Vagina (tissue), 2 donors: Measurements from ENCODE around the gene FBXO4. TPM values are rescaled to one million over a fixed set of nuclear protein-coding genes. Genes with fewer than 3 reads are reported as not detected.

Experiments used
- DNase-seq, 2 donors: peaks; one replicate each; pipeline ENCODE4 v3.0.0-alpha.2; 2017; ENCODE audit errors: extremely low spot score in 2 of 2
- H3K27ac ChIP-seq: fragments of 200-600 bp; sonication (generic); one replicate; pipeline ENCODE4 v1.5.1; 2019
- H3K27me3 ChIP-seq: fragments of 200-600 bp; sonication (generic); one replicate; pipeline ENCODE4 v1.5.1; 2019
- H3K36me3 ChIP-seq, 2 donors: fragments of 200-600 bp; sonication (generic); one replicate each; pipeline ENCODE4 v1.5.1; 2017 to 2019
- H3K4me1 ChIP-seq: fragments of 200-600 bp; sonication (generic); one replicate; pipeline ENCODE4 v1.5.1; 2019
- H3K4me3 ChIP-seq, 2 donors: fragments of 200-600 bp; sonication (generic); 1 replicate in 1 of 2; 2 replicates in 1 of 2; pipeline ENCODE4 v1.5.1; 2016 to 2019
- H3K9me3 ChIP-seq: fragments of 200-600 bp; sonication (generic); one replicate; pipeline ENCODE4 v1.5.1; 2019
- CTCF ChIP-seq, 3 experiments: fragments of 450-650 bp in 2 of 3; fragments of 200-600 bp in 1 of 3; sonication (generic) in 1 of 3; IDR thresholded peaks; one replicate each; pipeline ENCODE4 v1.5.1; 2017 to 2019; ENCODE audit warnings: antibody characterized with exemption in 3 of 3, mild to moderate bottlenecking in 2 of 3, moderate library complexity in 2 of 3
- POLR2A ChIP-seq, 2 donors: fragments of 450-650 bp; IDR thresholded peaks; one replicate each; pipeline ENCODE4 v1.6.1; 2017; ENCODE audit warnings: antibody characterized with exemption in 2 of 2, mild to moderate bottlenecking in 2 of 2, moderate library complexity in 2 of 2
- POLR2AphosphoS5 ChIP-seq, 2 donors: sonication (generic); formaldehyde crosslinking; IDR thresholded peaks; one replicate each; pipeline ENCODE4 v1.9.0; 2017; ENCODE audit warnings: antibody characterized with exemption in 2 of 2, mild to moderate bottlenecking in 2 of 2, low read depth in 1 of 2; ENCODE audit not compliant: insufficient read depth in 1 of 2
- intact Hi-C: fragments of 100-400 bp; cut with DNase I; formaldehyde crosslinking; loops from one replicate; pipeline ENCODE4 v1.15.1; 2023
- total RNA-seq: library from RNA; depleted of rRNA; stranded (reverse); fragments of >200 nt; gene quantifications from one replicate; pipeline ENCODE4 v1.2.3, GENCODE V29; 2016

The FBXO4 gene
- 7.1 TPM for total RNA-seq

DNA sequence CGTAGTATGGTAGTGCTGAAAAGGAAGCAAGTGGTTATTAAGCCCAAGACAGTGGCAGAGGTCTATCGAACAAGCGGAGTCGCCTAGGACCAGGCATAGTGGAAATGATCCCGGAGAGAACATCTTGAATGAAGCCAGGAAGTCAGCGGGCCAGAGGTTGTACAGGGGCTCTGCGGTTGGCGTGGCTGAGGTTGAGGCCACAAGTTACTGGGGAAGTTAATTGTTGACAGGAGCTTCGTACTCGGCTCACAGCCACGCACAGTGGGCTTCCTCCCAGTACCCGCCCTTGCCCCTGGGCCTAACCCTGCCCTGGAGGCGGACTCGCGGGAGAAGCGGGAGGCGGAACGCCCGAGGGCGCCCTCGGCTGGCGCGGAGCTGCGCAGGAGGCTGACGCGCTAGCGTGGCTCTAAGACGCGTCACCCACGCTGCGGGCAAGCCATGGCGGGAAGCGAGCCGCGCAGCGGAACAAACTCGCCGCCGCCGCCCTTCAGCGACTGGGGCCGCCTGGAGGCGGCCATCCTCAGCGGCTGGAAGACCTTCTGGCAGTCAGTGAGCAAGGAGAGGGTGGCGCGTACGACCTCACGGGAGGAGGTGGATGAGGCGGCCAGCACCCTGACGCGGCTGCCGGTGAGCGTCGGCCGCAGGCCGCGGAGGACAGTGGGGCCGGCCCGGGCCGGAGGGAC is at the start of gene FBXO4:
TSS of gene FBXO4 (plus strand) at position 410 of the 683 bp plus-strand sequence. CDS start at position 439, 29 bp downstream.
- Histone ChIP-seq H3K27ac (peak within 1 kb of the TSS; percentile 97), H3K27me3 (no peaks in the 10 kb centered on the region), H3K36me3 (peaks cover 0 to 14% of the 10 kb centered on the region in 2 donors), H3K9me3 (no peaks in the 10 kb centered on the region), H3K4me3 (peak within 1 kb of the TSS; percentile 63 to 75), H3K4me1 (peaks cover 15% of the 10 kb centered on the region)
- TF ChIP-seq POLR2A (IDR thresholded peaks at IDR 0.05) (peak in 1 of 2 donors; percentile 32), CTCF (IDR thresholded peaks at IDR 0.05) (peak in 1 of 3 experiments; percentile 44), POLR2AphosphoS5 (IDR thresholded peaks at IDR 0.05; ENCODE audit: insufficient read depth in 1 of 2, low read depth in 1 of 2) (peak; percentile 27 to 79)
- DNase-seq = peak in 1 of 2 donors; percentile 92
- intact Hi-C loops = no loop called here

GRCh38 chr5:41876678-41877077 is 48.4 kb upstream of the FBXO4 start:
- Histone ChIP-seq H3K27ac (no peak overlapping the region), H3K4me3 (no peak overlapping the region), H3K9me3 (no peaks in the 10 kb centered on the region), H3K36me3 (no peaks in the 10 kb centered on the region), H3K27me3 (no peaks in the 10 kb centered on the region), H3K4me1 (peaks cover 5% of the 10 kb centered on the region)
- TF ChIP-seq POLR2A (IDR thresholded peaks at IDR 0.05) (no peak), POLR2AphosphoS5 (IDR thresholded peaks at IDR 0.05; ENCODE audit: insufficient read depth in 1 of 2, low read depth in 1 of 2) (no peak), CTCF (IDR thresholded peaks at IDR 0.05) (no peak)
- no peak for DNase-seq
- intact Hi-C loops = no loop called here

- no peaks in the 10 kb centered on the region for H3K27me3 ChIP-seq
- no peak overlapping the region for H3K4me3 ChIP-seq
- H3K36me3 ChIP-seq = no peaks in the 10 kb centered on the region
- TF ChIP-seq CTCF (IDR thresholded peaks at IDR 0.05) (no peak), POLR2A (IDR thresholded peaks at IDR 0.05) (no peak), POLR2AphosphoS5 (IDR thresholded peaks at IDR 0.05; ENCODE audit: insufficient read depth in 1 of 2, low read depth in 1 of 2) (no peak)
- H3K9me3 ChIP-seq = no peaks in the 10 kb centered on the region
- no peaks in the 10 kb centered on the region for H3K4me1 ChIP-seq
- DNase-seq = no peak
- intact Hi-C loops = no loop called here
- H3K27ac ChIP-seq = no peak overlapping the region
Observed at GRCh38 chr5:41877408-41877807, 47.7 kb upstream of the FBXO4 start.

- no peaks in the 10 kb centered on the region for H3K4me1 ChIP-seq
- H3K36me3 ChIP-seq = no peaks in the 10 kb centered on the region
- no peaks in the 10 kb centered on the region for H3K27me3 ChIP-seq
- DNase-seq = no peak
- TF ChIP-seq POLR2A (IDR thresholded peaks at IDR 0.05) = no peak
- no peak for TF ChIP-seq CTCF (IDR thresholded peaks at IDR 0.05)
- no peak for TF ChIP-seq POLR2AphosphoS5 (IDR thresholded peaks at IDR 0.05; ENCODE audit: insufficient read depth in 1 of 2, low read depth in 1 of 2)
- no peak overlapping the region for H3K4me3 ChIP-seq
- no peak overlapping the region for H3K27ac ChIP-seq
- intact Hi-C loops = no loop called here
- no peaks in the 10 kb centered on the region for H3K9me3 ChIP-seq
Observed at GRCh38 chr5:41878173-41878572, 46.9 kb upstream of the FBXO4 start.
